NCI-H446 treated with DMSO at 0.1 percent for 48 hours (cell line): ENCODE measurements around the gene ZCCHC14.

Experiments used
- DNase-seq: peaks from one replicate; lab custom pipeline; 2025; lab: John Stamatoyannopoulos, UW

The ZCCHC14 gene

GRCh38 chr16:87431926-87432325, 60.9 kb downstream of the ZCCHC14 start:
- DNase-seq, result no peak

GRCh38 chr16:87426423-87427215, 66.2 kb downstream of the ZCCHC14 start:
- DNase-seq, result no peak

GRCh38 chr16:87425941-87426340, 66.9 kb downstream of the ZCCHC14 start:
- DNase-seq, result no peak

- no peak for DNase-seq
Observed at GRCh38 chr16:87424266-87424665, 68.6 kb downstream of the ZCCHC14 start.

- no peak for DNase-seq
Observed at GRCh38 chr16:87423429-87423828, 69.4 kb downstream of the ZCCHC14 start.

- no peak for DNase-seq
Observed at GRCh38 chr16:87422106-87422505, 70.7 kb downstream of the ZCCHC14 start.

- DNase-seq, result no peak
Observed at GRCh38 chr16:87421003-87421912, 71.6 kb downstream of the ZCCHC14 start.

- DNase-seq, result no peak
Observed at GRCh38 chr16:87420026-87421002, 72.5 kb downstream of the ZCCHC14 start.

- no peak for DNase-seq
Observed at GRCh38 chr16:87418644-87419043, 74.2 kb downstream of the ZCCHC14 start.

- no peak for DNase-seq
Observed at GRCh38 chr16:87418216-87418615, 74.6 kb downstream of the ZCCHC14 start.

- DNase-seq, result no peak
Observed at GRCh38 chr16:87417528-87417910, 75.3 kb downstream of the ZCCHC14 start.

- no peak for DNase-seq
Observed at GRCh38 chr16:87416826-87417527, 75.8 kb downstream of the ZCCHC14 start.

- no peak for DNase-seq
Observed at GRCh38 chr16:87415441-87415840, 77.4 kb downstream of the ZCCHC14 start.

- DNase-seq, result no peak
Observed at GRCh38 chr16:87414251-87414680, 78.6 kb downstream of the ZCCHC14 start.

GRCh38 chr16:87412996-87413421, 79.8 kb downstream of the ZCCHC14 start:
- no peak for DNase-seq

- DNase-seq, result no peak
Observed at GRCh38 chr16:87412371-87412995, 80.3 kb downstream of the ZCCHC14 start.

GRCh38 chr16:87411375-87412271, 81.2 kb downstream of the ZCCHC14 start:
- no peak for DNase-seq

GRCh38 chr16:87410968-87411367, 81.9 kb downstream of the ZCCHC14 start:
- DNase-seq, result no peak

GRCh38 chr16:87410530-87410929, 82.3 kb downstream of the ZCCHC14 start:
- no peak for DNase-seq

- no peak for DNase-seq
Observed at GRCh38 chr16:87409781-87410180, 83.0 kb downstream of the ZCCHC14 start.
